Measurements from ENCODE around the gene WWP2.

- no peak for TF ChIP-seq POLR2AphosphoS5 (IDR thresholded peaks at IDR 0.05; ENCODE audit: insufficient read depth, low read depth, low read length)
- TF ChIP-seq, protein P1, sequence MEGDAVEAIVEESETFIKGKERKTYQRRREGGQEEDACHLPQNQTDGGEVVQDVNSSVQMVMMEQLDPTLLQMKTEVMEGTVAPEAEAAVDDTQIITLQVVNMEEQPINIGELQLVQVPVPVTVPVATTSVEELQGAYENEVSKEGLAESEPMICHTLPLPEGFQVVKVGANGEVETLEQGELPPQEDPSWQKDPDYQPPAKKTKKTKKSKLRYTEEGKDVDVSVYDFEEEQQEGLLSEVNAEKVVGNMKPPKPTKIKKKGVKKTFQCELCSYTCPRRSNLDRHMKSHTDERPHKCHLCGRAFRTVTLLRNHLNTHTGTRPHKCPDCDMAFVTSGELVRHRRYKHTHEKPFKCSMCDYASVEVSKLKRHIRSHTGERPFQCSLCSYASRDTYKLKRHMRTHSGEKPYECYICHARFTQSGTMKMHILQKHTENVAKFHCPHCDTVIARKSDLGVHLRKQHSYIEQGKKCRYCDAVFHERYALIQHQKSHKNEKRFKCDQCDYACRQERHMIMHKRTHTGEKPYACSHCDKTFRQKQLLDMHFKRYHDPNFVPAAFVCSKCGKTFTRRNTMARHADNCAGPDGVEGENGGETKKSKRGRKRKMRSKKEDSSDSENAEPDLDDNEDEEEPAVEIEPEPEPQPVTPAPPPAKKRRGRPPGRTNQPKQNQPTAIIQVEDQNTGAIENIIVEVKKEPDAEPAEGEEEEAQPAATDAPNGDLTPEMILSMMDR (IDR thresholded peaks at IDR 0.05; ENCODE audit: extremely low read depth in 1 of 2, insufficient read depth in 1 of 2, low read depth in 1 of 2, low read length in 2 of 2): no peak
- no peak for TF ChIP-seq POLR2A (IDR thresholded peaks at IDR 0.05; ENCODE audit: low read depth, low read length)
- no peak for TF ChIP-seq EZH2 (IDR thresholded peaks at IDR 0.05; ENCODE audit: borderline replicate concordance, low read depth, low read length, severe bottlenecking)
- TF ChIP-seq FOS (IDR thresholded peaks at IDR 0.05; ENCODE audit: borderline replicate concordance, insufficient read depth, low read length): no peak
Observed at GRCh38 chr16:69717066-69717465, 45.1 kb upstream of the WWP2 start.

Data from endothelial cell of umbilical vein (primary cell).